SK-N-SH (cell line): ENCODE measurements around the gene AATF.

ENCODE experiments used
- CTCF ChIP-seq: fragments of 200-600 bp; sonication (generic); IDR thresholded peaks from 2 replicates; pipeline ENCODE4 v1.6.1; 2017; ENCODE audit warnings: antibody characterized with exemption, mild to moderate bottlenecking, moderate library complexity
- EP300 ChIP-seq, 2 experiments: IDR thresholded peaks; 2 replicates each; pipeline versions ENCODE4 v1.4.0 to v1.6.1; 2012; ENCODE audit warnings: borderline replicate concordance in 1 of 2, low read depth in 1 of 2, low read length in 1 of 2
- GABPA ChIP-seq: IDR thresholded peaks from 2 replicates; pipeline ENCODE4 v1.4.0; 2012; ENCODE audit warnings: low read depth, mild to moderate bottlenecking
- MXI1 ChIP-seq: IDR thresholded peaks from 2 replicates; pipeline ENCODE4 v1.6.1; 2012; ENCODE audit warnings: mild to moderate bottlenecking, low read depth, low read length, improper control_type of control experiment
- POLR2AphosphoS5 ChIP-seq: IDR thresholded peaks from 2 replicates; pipeline ENCODE4 v1.6.1; 2012; ENCODE audit warnings: low read depth, low read length
- SMC3 ChIP-seq: IDR thresholded peaks from 2 replicates; pipeline ENCODE4 v1.6.1; 2012; ENCODE audit warnings: low read depth, low read length, improper control_type of control experiment

GRCh38 chr17:36920032-36921005, 28.4 kb upstream of the AATF start:
- no peak for TF ChIP-seq CTCF
- no peak for TF ChIP-seq POLR2AphosphoS5
- TF ChIP-seq EP300 (IDR thresholded peaks at IDR 0.05; ENCODE audit: borderline replicate concordance in 1 of 2, low read depth in 1 of 2, low read length in 1 of 2) = no peak
- no peak for TF ChIP-seq SMC3
- TF ChIP-seq MXI1 = no peak
- no peak for TF ChIP-seq GABPA
